Measurements from ENCODE around the gene TMEM214. TPM values are rescaled to one million over a fixed set of nuclear protein-coding genes. Genes with fewer than 3 reads are reported as not detected.
"Not testable (repeated sequence)": the region's sequence is repeated elsewhere in the genome, so short reads cannot be mapped to it uniquely, and the experiment has no call there.

The TMEM214 gene
- polyA plus RNA-seq, 10 donors: 60.1 to 89.9 (median 68.5) TPM

- no peak for DNase-seq
Observed at GRCh38 chr2:27067385-27067784, 34.6 kb downstream of the TMEM214 start.

- DNase-seq: no peak
Observed at GRCh38 chr2:27069436-27069835, 36.7 kb downstream of the TMEM214 start.

GRCh38 chr2:27069961-27070618 lies 37.3 kb downstream of the TMEM214 start:
- no peak for DNase-seq

- DNase-seq: no peak
Observed at GRCh38 chr2:27070653-27071276, 38.0 kb downstream of the TMEM214 start.

- DNase-seq: peak; percentile 93 to 97 (median 95)
Observed at GRCh38 chr2:27071277-27071989, 38.7 kb downstream of the TMEM214 start, which contains the start of gene OST4. OST4 (minus strand) TSS chr2:27071654.

- peak; percentile 75 to 90 (median 83) for DNase-seq
Observed at GRCh38 chr2:27071990-27072830, 39.4 kb downstream of the TMEM214 start.

- DNase-seq: peak in 1 of 3 donors; percentile 37
Observed at GRCh38 chr2:27072920-27073319, 40.2 kb downstream of the TMEM214 start.

- no peak for DNase-seq
Observed at GRCh38 chr2:27073782-27074181, 41.0 kb downstream of the TMEM214 start.

- peak in 1 of 3 donors; percentile 63 for DNase-seq
Observed at GRCh38 chr2:27074738-27075565, 42.2 kb downstream of the TMEM214 start.

GRCh38 chr2:27075566-27075871 lies 42.8 kb downstream of the TMEM214 start:
- not testable (repeated sequence) for DNase-seq

- no peak for DNase-seq
Observed at GRCh38 chr2:27076323-27076722, 43.6 kb downstream of the TMEM214 start.

GRCh38 chr2:27077231-27077630 lies 44.5 kb downstream of the TMEM214 start:
- DNase-seq: no peak

GRCh38 chr2:27078267-27079194 lies 45.8 kb downstream of the TMEM214 start, which contains the start of gene EMILIN1:
EMILIN1 (plus strand) TSS chr2:27078615; CDS start chr2:27079066, 451 bp downstream.
- DNase-seq: peak; percentile 94 to 97 (median 94)

GRCh38 chr2:27079233-27080139 lies 46.7 kb downstream of the TMEM214 start:
- DNase-seq: peak in 1 of 3 donors; percentile 50

- no peak for DNase-seq
Observed at GRCh38 chr2:27080140-27080469, 47.3 kb downstream of the TMEM214 start.

GRCh38 chr2:27080603-27080936 lies 47.8 kb downstream of the TMEM214 start:
- DNase-seq: no peak

- no peak for DNase-seq
Observed at GRCh38 chr2:27081984-27082772, 49.4 kb downstream of the TMEM214 start.

GRCh38 chr2:27082773-27083409 lies 50.1 kb downstream of the TMEM214 start:
- DNase-seq: peak in 1 of 3 donors; percentile 45
